B cell (primary cell): ENCODE data around the gene SMPD3. TPM values are rescaled to one million over a fixed set of nuclear protein-coding genes. Genes with fewer than 3 reads are reported as not detected.

Experiments
- ATAC-seq: fragments of 200-7000 bp; cut with Tn5 transposase; one replicate; pipeline ENCODE4 v1.10.0; 2021; ENCODE audit warnings: low read depth, mild to moderate bottlenecking, moderate number of reproducible peaks, moderate library complexity
- CTCF ChIA-PET: fragments of 350-600 bp; sonication (Branson Sonifier 250); formaldehyde crosslinking; loops from one replicate; lab custom pipeline; 2021; ENCODE audit warnings: antibody characterized with exemption, inconsistent platforms; lab: Charles Lee
- POLR2A ChIA-PET: fragments of 350-600 bp; sonication (Branson Sonifier 250); formaldehyde crosslinking; loops from one replicate; lab custom pipeline; 2021; ENCODE audit warnings: antibody characterized with exemption; lab: Charles Lee
- DNase-seq: peaks from one replicate; pipeline ENCODE4 v3.0.0; 2013
- H2AFZ ChIP-seq: 2 replicates; pipeline ENCODE4 v1.6.1; 2012; ENCODE audit warnings: mild to moderate bottlenecking, low read depth, low read length; ENCODE audit not compliant: insufficient read depth, poor library complexity, severe bottlenecking
- H3K27ac ChIP-seq, 2 donors: 1 replicate in 1 of 2; 2 replicates in 1 of 2; pipeline ENCODE4 v1.5.1; 2012 to 2013; ENCODE audit warnings: low read length in 2 of 2, mild to moderate bottlenecking in 2 of 2, moderate library complexity in 1 of 2
- H3K27me3 ChIP-seq, 4 experiments: fragments of 200-600 bp in 1 of 4; sonication (generic) in 1 of 4; replicated peaks in 1 of 4; 1 replicate in 2 of 4; 2 replicates in 2 of 4; pipeline versions ENCODE4 v1.6.1 to v1.7.0; 2013 to 2016; ENCODE audit warnings: low read length in 3 of 4, mild to moderate bottlenecking in 2 of 4, mixed read lengths in 1 of 4, moderate library complexity in 1 of 4; ENCODE audit not compliant: insufficient read depth in 4 of 4, control insufficient read depth in 3 of 4; ENCODE audit errors: control extremely low read depth in 1 of 4
- H3K36me3 ChIP-seq, 2 experiments: replicated peaks in 1 of 2; 1 replicate in 1 of 2; 2 replicates in 1 of 2; pipeline versions ENCODE4 v1.6.1 to v1.7.1; 2013; ENCODE audit warnings: low read length in 1 of 2; ENCODE audit not compliant: insufficient read depth in 2 of 2, control insufficient read depth in 1 of 2; ENCODE audit errors: control extremely low read depth in 1 of 2, extremely low read depth in 1 of 2
- H3K4me1 ChIP-seq, 2 donors: fragments of 200-600 bp in 1 of 2; sonication (generic) in 1 of 2; 1 replicate in 1 of 2; 2 replicates in 1 of 2; pipeline versions ENCODE4 v1.5.1 to v1.6.1; 2013 to 2017; ENCODE audit warnings: low read length in 2 of 2; ENCODE audit not compliant: control insufficient read depth in 2 of 2, insufficient read depth in 2 of 2
- H3K4me2 ChIP-seq: replicated peaks from 2 replicates; pipeline ENCODE3; 2012; ENCODE audit warnings: mild to moderate bottlenecking, low read depth, low read length; ENCODE audit not compliant: poor library complexity, severe bottlenecking
- H3K4me3 ChIP-seq, 5 experiments: fragments of 200-600 bp in 1 of 5; sonication (generic) in 1 of 5; 1 replicate in 3 of 5; 2 replicates in 2 of 5; pipeline versions ENCODE4 v1.5.1 to v1.7.0; 2011 to 2016; ENCODE audit warnings: low read length in 4 of 5, mild to moderate bottlenecking in 4 of 5, low read depth in 2 of 5, control low read depth in 1 of 5, moderate library complexity in 1 of 5; ENCODE audit not compliant: insufficient read depth in 1 of 5; ENCODE audit errors: control extremely low read depth in 1 of 5, extremely low read depth in 1 of 5
- H3K79me2 ChIP-seq: fragments of 200-600 bp; sonication (generic); one replicate; pipeline ENCODE4 v1.6.0; 2016; ENCODE audit warnings: low read length; ENCODE audit not compliant: control insufficient read depth, insufficient read depth
- H3K9ac ChIP-seq: fragments of 200-600 bp; sonication (generic); 2 replicates; pipeline ENCODE4 v1.6.1; 2017; ENCODE audit warnings: mild to moderate bottlenecking, low read length, moderate library complexity
- H3K9me3 ChIP-seq, 3 donors: one replicate each; pipeline versions ENCODE4 v1.6.1 to v1.7.1; 2013; ENCODE audit warnings: low read length in 2 of 3; ENCODE audit not compliant: control insufficient read depth in 2 of 3, insufficient read depth in 1 of 3; ENCODE audit errors: control extremely low read depth in 1 of 3
- H4K20me1 ChIP-seq: 2 replicates; pipeline ENCODE4 v1.6.0; 2012; ENCODE audit warnings: mild to moderate bottlenecking, low read length; ENCODE audit not compliant: insufficient read depth, control insufficient read depth, poor library complexity, severe bottlenecking
- H3K27ac Mint-ChIP-seq: one replicate; pipeline ENCODE4 v1.8.0; 2021; ENCODE audit warnings: mixed read lengths
- H3K27me3 Mint-ChIP-seq: one replicate; pipeline ENCODE4 v1.8.0; 2021; ENCODE audit warnings: mixed read lengths
- H3K4me1 Mint-ChIP-seq: one replicate; pipeline ENCODE4 v1.8.0; 2021; ENCODE audit warnings: mixed read lengths
- H3K4me3 Mint-ChIP-seq: one replicate; pipeline ENCODE4 v1.8.0; 2021; ENCODE audit warnings: mixed read lengths
- H3K9me3 Mint-ChIP-seq: one replicate; pipeline ENCODE4 v1.8.0; 2022; ENCODE audit warnings: mixed read lengths; ENCODE audit not compliant: insufficient read depth
- EZH2 ChIP-seq: IDR thresholded peaks from 2 replicates; pipeline ENCODE4 v1.6.1; 2012; ENCODE audit warnings: borderline replicate concordance, low read depth, mild to moderate bottlenecking, moderate library complexity, low read length; ENCODE audit not compliant: insufficient read depth, poor library complexity, severe bottlenecking
- WGBS: methylation state at CpG from one replicate; pipeline ENCODE4 v1.1.5; 2013; ENCODE audit warnings: missing lambda C conversion rate; ENCODE audit not compliant: insufficient coverage; 5-methylcytosine and 5-hydroxymethylcytosine counted together
- intact Hi-C: fragments of 100-400 bp; cut with micrococcal nuclease; formaldehyde crosslinking; loops from one replicate; pipeline ENCODE4 v1.10.0; 2022
- polyA plus RNA-seq: library from polyadenylated mRNA; depleted of rRNA; stranded (reverse); fragments of >200 nt; gene quantifications from 2 replicates; pipeline ENCODE4 v1.2.3, GENCODE V29; 2012
- total RNA-seq, 2 donors: library from RNA; stranded (reverse); fragments of 120-200 nt in 1 of 2; gene quantifications; 1 replicate in 1 of 2; 2 replicates in 1 of 2; pipeline versions ENCODE4 v1.2.3 to v1.2.4, GENCODE V29; 2013 to 2022
- TF ChIP-seq, protein P1 (sequence below): fragments of 200-600 bp; IDR thresholded peaks from one replicate; pipeline ENCODE4 v1.8.0; 2022; ENCODE audit warnings: antibody characterized with exemption, mild to moderate bottlenecking

Gene SMPD3
- total and polyA plus RNA-seq, 2 donors (not counting 1 experiment from before 2014, with no cell fraction given): 1.2 to 2.8 TPM

DNA sequence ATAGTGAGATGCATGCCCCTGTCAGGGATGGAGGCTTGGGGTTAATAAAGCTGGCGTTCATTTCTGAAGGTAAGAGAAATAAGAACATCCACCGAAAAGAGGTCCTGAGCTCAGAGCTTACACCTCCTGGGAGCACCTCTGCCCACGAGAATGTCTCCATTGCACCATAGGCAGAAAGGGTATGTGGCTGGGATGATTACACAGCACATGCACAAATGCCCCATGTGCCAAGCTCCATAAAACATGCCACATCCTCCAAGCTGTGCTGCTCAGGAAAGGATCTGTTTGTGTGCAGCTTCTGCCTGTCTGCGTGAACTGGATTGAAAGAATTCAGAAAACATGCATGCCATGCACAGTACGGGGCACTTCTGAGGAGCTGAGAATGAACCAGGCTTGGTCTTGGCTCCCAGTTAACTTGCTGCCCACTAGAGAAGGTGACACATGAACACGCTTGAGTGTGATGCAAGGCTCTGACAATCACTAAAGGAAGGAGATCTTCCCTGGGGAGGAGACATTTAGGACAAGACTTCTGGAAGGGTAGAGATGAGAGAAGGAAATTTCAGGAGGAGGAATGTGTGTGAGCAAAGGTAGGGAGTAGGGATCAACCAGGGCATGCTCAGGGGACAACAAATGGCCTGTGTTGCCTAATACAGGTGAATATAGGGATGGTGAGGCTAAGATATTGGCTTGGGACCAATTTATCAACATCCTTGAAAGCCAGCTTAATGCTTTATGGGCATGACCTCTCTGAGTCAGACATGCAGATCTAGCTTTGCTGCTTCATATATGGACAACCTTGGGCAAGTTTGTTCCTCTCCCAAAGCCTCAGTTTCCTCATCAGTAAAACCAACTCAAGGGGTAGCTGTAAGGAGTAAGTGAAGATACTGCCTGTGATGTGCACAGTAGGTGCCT, 32.0 kb upstream of the SMPD3 start:
- Mint-ChIP-seq H3K4me1 (peaks cover 4% of the 10 kb centered on the region), H3K4me3 (no peak overlapping the region), H3K27me3 (no peaks in the 10 kb centered on the region), H3K27ac (no peak overlapping the region), H3K9me3 (no peaks in the 10 kb centered on the region)
- TF ChIP-seq, protein P1, sequence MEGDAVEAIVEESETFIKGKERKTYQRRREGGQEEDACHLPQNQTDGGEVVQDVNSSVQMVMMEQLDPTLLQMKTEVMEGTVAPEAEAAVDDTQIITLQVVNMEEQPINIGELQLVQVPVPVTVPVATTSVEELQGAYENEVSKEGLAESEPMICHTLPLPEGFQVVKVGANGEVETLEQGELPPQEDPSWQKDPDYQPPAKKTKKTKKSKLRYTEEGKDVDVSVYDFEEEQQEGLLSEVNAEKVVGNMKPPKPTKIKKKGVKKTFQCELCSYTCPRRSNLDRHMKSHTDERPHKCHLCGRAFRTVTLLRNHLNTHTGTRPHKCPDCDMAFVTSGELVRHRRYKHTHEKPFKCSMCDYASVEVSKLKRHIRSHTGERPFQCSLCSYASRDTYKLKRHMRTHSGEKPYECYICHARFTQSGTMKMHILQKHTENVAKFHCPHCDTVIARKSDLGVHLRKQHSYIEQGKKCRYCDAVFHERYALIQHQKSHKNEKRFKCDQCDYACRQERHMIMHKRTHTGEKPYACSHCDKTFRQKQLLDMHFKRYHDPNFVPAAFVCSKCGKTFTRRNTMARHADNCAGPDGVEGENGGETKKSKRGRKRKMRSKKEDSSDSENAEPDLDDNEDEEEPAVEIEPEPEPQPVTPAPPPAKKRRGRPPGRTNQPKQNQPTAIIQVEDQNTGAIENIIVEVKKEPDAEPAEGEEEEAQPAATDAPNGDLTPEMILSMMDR: no peak
- TF ChIP-seq EZH2: no peak
- Histone ChIP-seq H3K27ac (no peak overlapping the region), H4K20me1 (no peaks in the 10 kb centered on the region), H3K36me3 (no peaks in the 10 kb centered on the region), H3K9ac (no peak overlapping the region), H3K9me3 (no peaks in the 10 kb centered on the region), H3K79me2 (no peaks in the 10 kb centered on the region), H3K4me2 (no peak overlapping the region), H2AFZ (no peak overlapping the region), H3K27me3 (no peaks in the 10 kb centered on the region), H3K4me1 (peaks cover 0 to 6% of the 10 kb centered on the region in 2 donors), H3K4me3 (no peak overlapping the region)
- WGBS: 95% methylated on average over 5 of the region's 6 CpGs
- ChIA-PET CTCF (interaction anchor here (0.8 to 0.9 kb wide), 2 partner anchors 9 to 40 kb away, joined by 3 read pairs; no protein-coding TSS in a partner anchor), POLR2A (no interaction called here)
- no peak for DNase-seq
- no peak for ATAC-seq
- intact Hi-C loops: no loop called here

DNA sequence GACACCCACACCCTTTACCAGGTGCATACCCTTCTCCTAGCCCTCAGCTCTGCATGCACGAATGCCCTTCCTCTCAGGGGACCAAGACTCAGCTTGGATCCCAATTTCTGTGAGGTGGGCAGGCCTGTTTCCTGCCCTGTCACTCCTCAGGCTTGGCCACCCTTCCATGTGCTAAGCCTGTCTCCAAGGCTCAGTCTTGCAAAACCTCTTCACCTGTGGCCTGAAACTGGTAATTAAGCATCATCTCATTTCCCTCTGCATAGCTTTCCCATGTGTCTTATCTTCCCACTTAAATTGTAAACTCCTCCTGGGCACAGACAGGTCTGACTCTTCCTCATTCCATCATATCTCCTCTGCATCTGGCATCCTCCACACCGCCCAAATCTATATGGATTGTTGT, 31.0 kb upstream of the SMPD3 start:
- Histone ChIP-seq H4K20me1 (no peaks in the 10 kb centered on the region), H3K79me2 (no peaks in the 10 kb centered on the region), H3K27me3 (no peaks in the 10 kb centered on the region), H3K9me3 (no peaks in the 10 kb centered on the region), H3K4me1 (peaks cover 0 to 6% of the 10 kb centered on the region in 2 donors), H3K4me3 (no peak overlapping the region), H2AFZ (no peak overlapping the region), H3K4me2 (no peak overlapping the region), H3K36me3 (no peaks in the 10 kb centered on the region), H3K27ac (no peak overlapping the region), H3K9ac (no peak overlapping the region)
- intact Hi-C loops: no loop called here
- ATAC-seq: no peak
- Mint-ChIP-seq H3K4me1 (peaks cover 4% of the 10 kb centered on the region), H3K4me3 (no peak overlapping the region), H3K27ac (no peak overlapping the region), H3K27me3 (no peaks in the 10 kb centered on the region), H3K9me3 (no peaks in the 10 kb centered on the region)
- ChIA-PET POLR2A (interaction anchor here (0.6 kb wide), 1 partner anchor 10 kb away, joined by 4 read pairs; no protein-coding TSS in a partner anchor), CTCF (no interaction called here)
- no peak for DNase-seq
- WGBS: 0% methylated on average over 1 of the region's 2 CpGs
- no peak for TF ChIP-seq EZH2
- TF ChIP-seq, protein P1: no peak
